ENCODE measurements around the gene SIGLEC15. TPM values are rescaled to one million over a fixed set of nuclear protein-coding genes. Genes with fewer than 3 reads are reported as not detected.

Gene SIGLEC15
- total RNA-seq, 1 donor from 2014 or later = 0.85 TPM

- DNase-seq (ENCODE audit: low spot score) = no peak
- H3K36me3 Mint-ChIP-seq (ENCODE audit: low read depth) = peaks cover 51% of the 10 kb centered on the region
- no peak overlapping the region for H3K27ac Mint-ChIP-seq (ENCODE audit: unreplicated experiment)
- no peaks in the 10 kb centered on the region for H3K9me3 Mint-ChIP-seq (ENCODE audit: low read depth)
- no peaks in the 10 kb centered on the region for H3K27me3 Mint-ChIP-seq (ENCODE audit: low read depth)
- TF ChIP-seq, protein P1, sequence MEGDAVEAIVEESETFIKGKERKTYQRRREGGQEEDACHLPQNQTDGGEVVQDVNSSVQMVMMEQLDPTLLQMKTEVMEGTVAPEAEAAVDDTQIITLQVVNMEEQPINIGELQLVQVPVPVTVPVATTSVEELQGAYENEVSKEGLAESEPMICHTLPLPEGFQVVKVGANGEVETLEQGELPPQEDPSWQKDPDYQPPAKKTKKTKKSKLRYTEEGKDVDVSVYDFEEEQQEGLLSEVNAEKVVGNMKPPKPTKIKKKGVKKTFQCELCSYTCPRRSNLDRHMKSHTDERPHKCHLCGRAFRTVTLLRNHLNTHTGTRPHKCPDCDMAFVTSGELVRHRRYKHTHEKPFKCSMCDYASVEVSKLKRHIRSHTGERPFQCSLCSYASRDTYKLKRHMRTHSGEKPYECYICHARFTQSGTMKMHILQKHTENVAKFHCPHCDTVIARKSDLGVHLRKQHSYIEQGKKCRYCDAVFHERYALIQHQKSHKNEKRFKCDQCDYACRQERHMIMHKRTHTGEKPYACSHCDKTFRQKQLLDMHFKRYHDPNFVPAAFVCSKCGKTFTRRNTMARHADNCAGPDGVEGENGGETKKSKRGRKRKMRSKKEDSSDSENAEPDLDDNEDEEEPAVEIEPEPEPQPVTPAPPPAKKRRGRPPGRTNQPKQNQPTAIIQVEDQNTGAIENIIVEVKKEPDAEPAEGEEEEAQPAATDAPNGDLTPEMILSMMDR (IDR thresholded peaks at IDR 0.05) = no peak
- no peak overlapping the region for H3K4me3 Mint-ChIP-seq (ENCODE audit: unreplicated experiment)
- H3K4me1 Mint-ChIP-seq (ENCODE audit: low read depth) = no peaks in the 10 kb centered on the region
These were observed 31.1 kb downstream of the SIGLEC15 start for GRCh38 chr18:45856531-45856930.

GRCh38 chr18:45859334-45859733 is 33.9 kb downstream of the SIGLEC15 start:
- Mint-ChIP-seq H3K27ac (ENCODE audit: unreplicated experiment) (no peak overlapping the region), H3K36me3 (ENCODE audit: low read depth) (peaks cover 57% of the 10 kb centered on the region), H3K4me1 (ENCODE audit: low read depth) (no peaks in the 10 kb centered on the region), H3K27me3 (ENCODE audit: low read depth) (no peaks in the 10 kb centered on the region), H3K9me3 (ENCODE audit: low read depth) (no peaks in the 10 kb centered on the region), H3K4me3 (ENCODE audit: unreplicated experiment) (no peak overlapping the region)
- TF ChIP-seq, protein P1 (IDR thresholded peaks at IDR 0.05) = no peak
- DNase-seq (ENCODE audit: low spot score) = no peak

- no peak for DNase-seq (ENCODE audit: low spot score)
- H3K27ac Mint-ChIP-seq (ENCODE audit: unreplicated experiment) = no peak overlapping the region
- H3K36me3 Mint-ChIP-seq (ENCODE audit: low read depth) = peaks cover 62% of the 10 kb centered on the region
- H3K27me3 Mint-ChIP-seq (ENCODE audit: low read depth) = no peaks in the 10 kb centered on the region
- H3K4me1 Mint-ChIP-seq (ENCODE audit: low read depth) = no peaks in the 10 kb centered on the region
- no peaks in the 10 kb centered on the region for H3K9me3 Mint-ChIP-seq (ENCODE audit: low read depth)
- TF ChIP-seq, protein P1 (IDR thresholded peaks at IDR 0.05) = no peak
- H3K4me3 Mint-ChIP-seq (ENCODE audit: unreplicated experiment) = no peak overlapping the region
These were observed 35.0 kb downstream of the SIGLEC15 start for GRCh38 chr18:45860492-45860891.

DNA sequence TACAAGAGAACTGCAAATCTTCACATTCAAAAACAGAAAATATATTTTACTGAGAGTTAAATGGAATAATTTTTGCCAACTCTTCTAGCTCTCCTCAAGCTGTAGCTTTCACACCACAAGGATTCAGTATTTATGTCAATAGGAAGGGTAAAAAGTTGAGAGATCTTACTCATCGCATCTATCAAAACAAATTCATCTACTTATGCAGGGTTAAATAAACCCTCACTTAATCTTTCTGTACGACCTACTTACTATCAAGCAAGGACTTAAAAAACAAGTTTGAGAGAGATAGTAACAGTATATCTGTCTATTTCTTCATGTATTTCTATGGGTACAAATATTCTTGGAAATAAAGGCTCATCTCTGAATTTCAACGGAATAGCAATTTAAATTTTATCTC is 35.5 kb downstream of the SIGLEC15 start:
- Mint-ChIP-seq H3K27ac (ENCODE audit: unreplicated experiment) (no peak overlapping the region), H3K36me3 (ENCODE audit: low read depth) (peaks cover 65% of the 10 kb centered on the region), H3K4me1 (ENCODE audit: low read depth) (no peaks in the 10 kb centered on the region), H3K4me3 (ENCODE audit: unreplicated experiment) (no peak overlapping the region), H3K27me3 (ENCODE audit: low read depth) (no peaks in the 10 kb centered on the region), H3K9me3 (ENCODE audit: low read depth) (no peaks in the 10 kb centered on the region)
- TF ChIP-seq, protein P1 (IDR thresholded peaks at IDR 0.05) = no peak
- no peak for DNase-seq (ENCODE audit: low spot score)

DNA sequence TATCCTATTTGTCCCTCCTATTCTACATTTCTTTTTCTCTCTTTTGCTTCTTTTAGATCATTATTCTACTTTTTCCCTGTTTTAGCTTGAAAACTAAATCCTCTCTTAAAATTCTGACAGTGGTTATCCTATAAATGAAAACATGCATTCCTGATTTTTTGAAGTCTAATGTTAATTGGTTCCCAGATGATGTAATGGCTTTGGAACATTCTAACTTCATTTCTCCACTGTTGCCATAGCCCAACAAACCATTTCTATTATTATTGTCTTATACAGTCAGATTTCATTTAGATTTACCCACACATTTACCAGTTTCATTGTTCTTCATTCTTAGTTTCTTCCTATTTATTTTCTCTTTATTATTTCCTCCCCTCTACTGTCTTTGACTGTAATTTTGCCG is 36.5 kb downstream of the SIGLEC15 start:
- peaks cover 61% of the 10 kb centered on the region for H3K36me3 Mint-ChIP-seq (ENCODE audit: low read depth)
- H3K4me1 Mint-ChIP-seq (ENCODE audit: low read depth) = no peaks in the 10 kb centered on the region
- H3K9me3 Mint-ChIP-seq (ENCODE audit: low read depth) = no peaks in the 10 kb centered on the region
- no peak for DNase-seq (ENCODE audit: low spot score)
- no peaks in the 10 kb centered on the region for H3K27me3 Mint-ChIP-seq (ENCODE audit: low read depth)
- H3K4me3 Mint-ChIP-seq (ENCODE audit: unreplicated experiment) = no peak overlapping the region
- no peak overlapping the region for H3K27ac Mint-ChIP-seq (ENCODE audit: unreplicated experiment)
- TF ChIP-seq, protein P1 (IDR thresholded peaks at IDR 0.05) = no peak
